Measurements from ENCODE around the gene MYO1D. TPM values are rescaled to one million over a fixed set of nuclear protein-coding genes. Genes with fewer than 3 reads are reported as not detected.

The MYO1D gene
- total and polyA plus RNA-seq, 2 of the 13 experiments (the other 11 are each of a cell fraction or from before 2014, with no cell fraction given), result 13.2 to 17.3 TPM

GRCh38 chr17:32757963-32758362 is 119.0 kb downstream of the MYO1D start:
- Histone ChIP-seq H3K36me3 (replicated peaks in 1 of 2; ENCODE audit: control insufficient read depth in 1 of 2, insufficient read depth in 2 of 2, low read length in 2 of 2) (peaks cover 0 to 3% of the 10 kb centered on the region in 2 experiments; a peak in 2 of 5 replicates), H3K79me2 (ENCODE audit: insufficient read depth, low read length) (no peaks in the 10 kb centered on the region), H3K4me2 (ENCODE audit: low read depth, low read length) (no peak overlapping the region), H3K4me1 (ENCODE audit: insufficient read depth, low read length) (no peaks in the 10 kb centered on the region), H2AFZ (ENCODE audit: low read length) (no peak overlapping the region), H3K27me3 (ENCODE audit: control insufficient read depth in 1 of 2, insufficient read depth in 2 of 2, low read length in 2 of 2) (no peaks in the 10 kb centered on the region), H4K20me1 (ENCODE audit: insufficient read depth, low read length) (no peaks in the 10 kb centered on the region), H3K9me3 (ENCODE audit: low read length) (no peaks in the 10 kb centered on the region), H3K27ac (ENCODE audit: extremely low read length, insufficient read depth, low read length) (no peak overlapping the region), H3K9ac (ENCODE audit: insufficient read depth, low read depth, low read length) (no peak overlapping the region), H3K4me3 (replicated peaks in 1 of 3; ENCODE audit: insufficient read depth in 1 of 3, low read depth in 2 of 3, low read length in 3 of 3) (no peak overlapping the region)
- ATAC-seq (no peak), FAIRE-seq (no peak), DNase-seq (ENCODE audit: low spot score) (no peak)
- intact Hi-C loops (cut with micrococcal nuclease; ENCODE audit: unreplicated experiment) (loop anchor here (5.0 kb wide), 1 partner anchor 276 kb away; no protein-coding TSS in a partner anchor), in situ Hi-C loops (cut with HindIII; ENCODE audit: extremely low pct_ligation_motif_present, low pct_unique_long_range_greater_than_20kb) (loop anchor here (5.0 to 10.0 kb wide), 2 partner anchors 91 to 273 kb away; partner anchors contain the start of gene CDK5R1)
- no TSS peak for BruUV-seq (replicated peaks)
- no peak for TF ChIP-seq TSC22D2 (CRISPR knock-in tag; IDR thresholded peaks at IDR 0.05; ENCODE audit: borderline replicate concordance)
- no peak for TF ChIP-seq GPBP1L1 (CRISPR knock-in tag; IDR thresholded peaks at IDR 0.05)
- TF ChIP-seq RNF219 (CRISPR knock-in tag; IDR thresholded peaks at IDR 0.05), result no peak
- TF ChIP-seq ZNF232 (CRISPR knock-in tag; IDR thresholded peaks at IDR 0.05; ENCODE audit: borderline replicate concordance), result no peak
- no peak for TF ChIP-seq SMYD3 (CRISPR knock-in tag; IDR thresholded peaks at IDR 0.05)
- no peak for TF ChIP-seq FUBP1 (CRISPR knock-in tag; IDR thresholded peaks at IDR 0.05; ENCODE audit: borderline replicate concordance)
- TF ChIP-seq BATF2 (CRISPR knock-in tag; IDR thresholded peaks at IDR 0.05), result no peak
- no peak for TF ChIP-seq ADNP (CRISPR knock-in tag; IDR thresholded peaks at IDR 0.05)
- no peak for TF ChIP-seq FOXO1 (CRISPR knock-in tag; IDR thresholded peaks at IDR 0.05)
- 100% methylated on average over 1 of the region's 1 CpG for WGBS (ENCODE audit: low lambda C conversion rate)
- POLR2A ChIA-PET, result no interaction called here
- CTCF ChIA-PET (ENCODE audit: low intra/inter-chr PET ratio, low total read pairs), result no interaction called here

Data from HepG2 (cell line).